GM15510 (cell line): Measurements from ENCODE around the gene FOXO1.
A peak's percentile ranks its signal among the peaks of the same experiment; 100 is the strongest.

ENCODE experiments used
- POLR2A ChIP-seq: IDR thresholded peaks from 3 replicates; pipeline ENCODE4 v1.6.1; 2011; ENCODE audit warnings: borderline replicate concordance; ENCODE audit not compliant: insufficient read length; ENCODE audit errors: extremely low read depth

The FOXO1 gene

GRCh38 chr13:40666045-40666932 lies at the start of gene FOXO1:
TSS of gene FOXO1 (minus strand) at chr13:40666641. CDS start at chr13:40666212, 429 bp downstream.
- peak; percentile 89 for TF ChIP-seq POLR2A

DNA sequence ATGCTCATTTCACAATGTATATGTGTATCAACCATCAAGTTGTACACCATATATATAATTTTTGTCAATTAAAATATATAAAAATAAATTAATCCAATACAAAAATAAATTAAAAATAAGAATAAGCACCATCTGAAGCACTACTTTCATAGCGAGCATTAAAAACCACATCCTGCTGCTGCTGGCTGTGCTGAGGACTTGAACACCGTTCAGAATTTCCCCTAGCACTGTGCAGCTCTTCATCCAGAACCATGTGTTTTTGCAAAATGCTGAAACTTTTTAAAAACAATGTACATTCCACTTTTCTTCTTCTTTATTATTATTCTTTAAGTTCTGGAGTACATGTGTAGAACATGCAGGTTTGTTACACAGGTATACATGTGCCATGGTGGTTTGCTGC lies 40.0 kb upstream of the FOXO1 start:
- TF ChIP-seq POLR2A: no peak

GRCh38 chr13:40697711-40698110 lies 31.3 kb upstream of the FOXO1 start:
- TF ChIP-seq POLR2A: no peak

DNA sequence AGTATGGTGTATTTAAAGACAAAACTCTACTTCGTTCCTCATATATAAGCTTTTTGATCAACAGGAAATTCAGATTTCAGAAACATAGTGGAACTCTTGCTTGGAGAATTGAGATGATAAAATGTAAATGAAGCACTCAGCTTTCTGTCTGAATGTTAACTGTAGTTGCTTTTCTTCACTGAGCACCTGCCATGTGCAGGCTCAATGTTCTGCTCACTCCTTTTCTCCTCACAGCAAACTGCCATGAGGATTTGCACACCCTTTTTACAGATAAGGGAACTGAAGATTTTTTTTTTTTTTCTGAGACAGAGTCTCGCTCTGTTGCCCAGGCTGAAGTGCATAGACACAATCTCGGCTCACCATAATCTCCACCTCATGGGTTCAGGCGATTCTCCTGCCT lies 28.0 kb upstream of the FOXO1 start:
- no peak for TF ChIP-seq POLR2A

DNA sequence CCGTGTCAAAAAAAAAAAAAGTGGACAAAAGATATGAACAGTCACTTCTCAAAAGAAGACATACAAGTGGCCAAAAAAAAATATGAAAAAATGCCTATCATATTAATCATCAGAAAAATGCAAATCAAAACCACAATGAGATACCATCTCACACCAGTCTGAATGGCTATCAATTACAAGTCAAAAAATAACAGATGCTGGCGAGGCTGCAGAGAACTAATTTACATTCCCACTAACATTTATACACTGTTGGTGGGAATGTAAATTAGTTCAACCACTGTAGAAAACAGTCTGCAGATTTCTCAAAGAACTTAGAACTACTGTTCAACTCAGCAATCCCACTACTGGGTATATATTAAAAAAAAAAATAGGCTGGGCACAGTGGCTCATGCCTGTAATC lies 26.5 kb upstream of the FOXO1 start:
- no peak for TF ChIP-seq POLR2A

GRCh38 chr13:40688781-40689180 lies 22.3 kb upstream of the FOXO1 start:
- no peak for TF ChIP-seq POLR2A

DNA sequence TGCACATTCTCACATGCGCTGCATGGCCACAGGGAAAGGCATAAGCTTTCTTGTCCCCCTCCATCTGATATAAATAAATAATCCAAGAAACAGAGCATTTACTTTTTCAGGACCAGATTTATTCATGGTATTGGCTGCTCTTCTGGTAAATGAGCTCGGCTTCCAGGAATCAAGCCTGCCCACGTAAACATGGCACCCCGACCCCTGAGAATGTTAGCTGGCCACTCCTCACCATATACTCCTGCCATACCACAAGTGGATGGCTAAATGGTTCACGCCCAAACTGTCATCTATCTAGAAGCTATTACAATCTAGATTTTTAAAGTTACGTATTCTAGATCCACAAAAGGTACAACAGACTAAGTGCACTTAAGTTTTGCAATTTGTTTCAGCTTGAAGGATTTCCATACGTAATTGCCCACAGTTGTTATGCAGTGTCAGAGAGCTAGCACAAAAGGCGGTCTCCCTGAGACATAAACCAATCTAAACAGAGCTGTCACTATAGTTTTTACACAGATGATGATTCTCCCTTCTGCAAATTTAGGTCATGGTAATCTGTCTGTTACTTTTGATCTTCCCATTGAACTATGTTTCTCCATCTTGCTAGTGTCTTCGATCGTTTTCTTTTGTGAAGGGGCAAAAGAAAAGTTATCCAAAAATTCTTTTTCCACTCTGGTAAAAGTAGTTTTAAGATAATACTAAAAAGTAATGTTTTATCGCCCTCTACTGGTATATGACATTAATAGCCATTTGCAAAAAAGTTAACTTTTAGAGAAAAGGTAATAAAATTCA lies 16.2 kb upstream of the FOXO1 start:
- TF ChIP-seq POLR2A: no peak

DNA sequence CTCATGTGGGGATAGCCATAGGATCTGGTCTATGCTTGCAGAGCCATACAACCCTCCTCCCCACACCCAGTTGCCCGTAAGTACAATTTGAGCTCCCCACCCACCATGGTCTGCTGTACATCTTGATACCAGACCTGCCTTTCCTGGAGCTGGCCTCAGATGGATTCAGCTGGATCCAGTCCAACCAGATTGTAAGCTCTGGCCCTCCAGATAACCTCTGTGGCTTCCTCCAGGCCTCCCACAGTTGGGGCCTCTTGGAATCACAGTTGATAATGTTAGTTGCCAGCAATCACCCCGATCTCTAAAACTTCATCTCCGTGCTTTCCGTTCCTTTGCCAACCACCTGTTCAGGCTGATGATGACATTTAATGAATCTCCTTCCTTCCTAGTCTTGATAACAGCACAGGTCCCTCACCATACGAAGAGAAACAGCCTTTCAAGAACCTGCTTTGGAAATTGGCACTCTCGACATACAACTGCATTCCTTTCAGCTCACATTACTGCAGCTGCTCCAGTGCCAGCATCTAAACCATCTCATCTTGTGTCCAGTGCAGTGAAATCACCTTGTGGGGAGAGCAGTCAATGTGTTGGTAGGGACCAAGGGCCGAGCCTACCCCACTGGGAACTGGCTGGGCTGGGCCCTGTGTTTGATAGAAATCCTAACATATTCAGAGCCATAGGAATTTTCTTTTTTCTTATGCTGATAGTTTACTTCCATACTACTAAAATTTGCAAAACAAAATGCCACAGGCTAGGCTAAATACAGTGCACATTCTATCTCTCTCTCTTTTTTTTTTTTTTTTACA lies 15.1 kb upstream of the FOXO1 start:
- no peak for TF ChIP-seq POLR2A

- TF ChIP-seq POLR2A: no peak
Observed at GRCh38 chr13:40680659-40681323, 14.3 kb upstream of the FOXO1 start.

DNA sequence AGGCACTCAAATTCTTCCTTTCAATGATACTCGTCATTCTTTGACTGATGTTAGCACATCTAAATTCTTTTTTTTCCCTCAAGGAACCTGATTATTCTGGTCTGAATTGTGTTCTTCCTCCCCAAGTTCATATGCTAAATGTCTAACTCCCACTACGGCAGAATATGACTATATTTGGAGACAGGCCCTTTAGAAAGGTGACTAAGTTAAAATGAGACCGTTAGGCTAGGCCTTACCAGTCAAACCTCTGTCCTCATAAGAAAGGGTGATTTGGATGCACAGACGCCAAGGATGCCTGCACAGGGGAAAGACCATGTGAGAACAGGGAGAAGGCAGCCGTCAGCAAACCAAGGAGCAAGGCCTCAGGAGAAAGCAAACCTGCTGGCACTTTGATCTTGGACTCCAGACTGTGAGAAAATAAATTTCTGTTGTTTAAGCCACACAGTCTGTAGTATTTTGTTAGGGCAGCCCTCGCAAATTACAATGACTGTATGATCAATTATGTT lies 13.1 kb upstream of the FOXO1 start:
- no peak for TF ChIP-seq POLR2A

- no peak for TF ChIP-seq POLR2A
Observed at GRCh38 chr13:40677064-40677463, 10.6 kb upstream of the FOXO1 start.

DNA sequence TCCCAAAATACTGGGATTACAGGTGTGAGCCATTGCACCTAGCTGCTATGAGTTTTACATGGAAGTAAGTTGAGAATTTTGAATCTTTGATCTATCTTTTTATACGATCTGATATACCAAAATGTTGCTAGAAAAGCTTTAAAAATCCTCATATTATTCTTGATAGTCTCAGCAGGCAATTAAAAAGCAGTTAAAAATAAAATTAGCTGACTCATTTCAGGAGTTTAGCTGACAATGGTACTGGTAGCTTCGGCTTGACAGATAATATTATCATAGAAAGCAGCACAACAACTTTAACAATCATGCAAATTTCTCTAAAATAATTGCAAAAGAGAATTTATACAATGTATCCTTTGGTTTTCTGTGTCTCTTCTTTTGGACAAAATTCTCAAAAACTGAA lies 9.6 kb upstream of the FOXO1 start:
- TF ChIP-seq POLR2A: no peak

- no peak for TF ChIP-seq POLR2A
Observed at GRCh38 chr13:40673414-40673813, 7.0 kb upstream of the FOXO1 start.

DNA sequence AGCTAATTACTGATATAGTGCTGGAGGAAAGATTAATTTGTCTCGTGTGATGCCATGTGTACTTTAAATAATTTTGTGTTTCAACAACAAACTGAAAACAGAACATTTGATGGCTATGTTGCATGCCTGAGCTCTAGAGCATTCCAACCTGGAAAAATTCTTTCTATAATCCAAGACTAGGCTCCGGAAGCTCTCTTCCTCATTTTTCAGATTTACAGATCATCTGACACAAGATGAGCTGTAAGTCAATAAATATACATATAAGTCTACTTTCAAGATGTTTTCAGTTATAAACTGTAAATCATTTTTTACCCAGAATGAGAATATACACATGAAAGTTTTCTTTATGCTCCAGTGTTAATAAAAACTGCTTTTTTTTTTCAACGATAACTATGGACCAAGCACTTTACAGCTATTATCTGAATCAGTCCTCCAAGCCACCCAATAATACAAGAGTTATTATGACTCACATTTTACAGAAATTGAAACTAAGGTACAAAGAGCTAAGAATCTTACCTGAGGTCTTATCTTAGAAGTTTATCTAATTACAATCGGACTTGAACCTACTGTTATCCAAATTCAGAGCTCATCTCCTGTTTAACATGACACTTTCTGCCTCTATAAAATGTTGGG lies 6.4 kb upstream of the FOXO1 start:
- no peak for TF ChIP-seq POLR2A
